H9 (cell line): ENCODE results near the gene CCNF. TPM values are rescaled to one million over a fixed set of nuclear protein-coding genes. Genes with fewer than 3 reads are reported as not detected.

Source experiments
- DNase-seq: peaks from one replicate; pipeline ENCODE4 v3.0.0-alpha.2; 2017
- H2AFZ ChIP-seq: one replicate; pipeline ENCODE4 v1.6.1; 2013; ENCODE audit warnings: mild to moderate bottlenecking, low read length, control low read depth, moderate library complexity
- H2AK5ac ChIP-seq: 2 replicates; pipeline ENCODE4 v1.6.1; 2013; ENCODE audit warnings: low read length, control low read depth, mixed read lengths; ENCODE audit not compliant: insufficient read length
- H2BK120ac ChIP-seq: one replicate; pipeline ENCODE4 v1.6.1; 2013; ENCODE audit warnings: low read depth, mild to moderate bottlenecking, low read length, control low read depth, inconsistent platforms; ENCODE audit not compliant: poor library complexity, severe bottlenecking
- H2BK12ac ChIP-seq: 2 replicates; pipeline ENCODE4 v1.6.1; 2013; ENCODE audit warnings: low read length, control low read depth, mixed read lengths, low read depth; ENCODE audit not compliant: insufficient read length
- H2BK15ac ChIP-seq: 2 replicates; pipeline ENCODE4 v1.6.1; 2013; ENCODE audit warnings: low read depth, low read length, control low read depth
- H2BK20ac ChIP-seq: one replicate; pipeline ENCODE4 v1.6.1; 2013; ENCODE audit warnings: low read depth, mild to moderate bottlenecking, low read length, control low read depth, inconsistent platforms; ENCODE audit not compliant: poor library complexity, severe bottlenecking
- H2BK5ac ChIP-seq: 2 replicates; pipeline ENCODE4 v1.6.1; 2013; ENCODE audit warnings: low read length, control low read depth, mixed read lengths; ENCODE audit not compliant: insufficient read length
- H3K14ac ChIP-seq: 2 replicates; pipeline ENCODE4 v1.6.1; 2013; ENCODE audit warnings: low read length, control low read depth; ENCODE audit not compliant: insufficient read depth
- H3K18ac ChIP-seq: 2 replicates; pipeline ENCODE4 v1.6.1; 2013; ENCODE audit warnings: low read depth, mild to moderate bottlenecking, mixed read lengths, low read length, control low read depth; ENCODE audit not compliant: insufficient read length
- H3K23ac ChIP-seq: 2 replicates; pipeline ENCODE4 v1.6.1; 2013; ENCODE audit warnings: low read length, control low read depth, mixed read lengths, low read depth; ENCODE audit not compliant: insufficient read length
- H3K23me2 ChIP-seq: 2 replicates; pipeline ENCODE4 v1.6.1; 2013; ENCODE audit warnings: low read depth, mild to moderate bottlenecking, mixed read lengths, low read length, control low read depth; ENCODE audit not compliant: insufficient read length, poor library complexity, severe bottlenecking
- H3K27ac ChIP-seq: 2 replicates; pipeline ENCODE4 v1.5.1; 2013; ENCODE audit warnings: low read length, control low read depth, mixed read lengths, low read depth; ENCODE audit not compliant: insufficient read length
- H3K27me3 ChIP-seq: 2 replicates; pipeline ENCODE4 v1.6.1; 2013; ENCODE audit warnings: low read length, control low read depth, inconsistent platforms; ENCODE audit not compliant: insufficient read depth
- H3K4ac ChIP-seq: 2 replicates; pipeline ENCODE4 v1.6.1; 2013; ENCODE audit warnings: low read depth, mild to moderate bottlenecking, control low read depth, inconsistent platforms, low read length, moderate library complexity
- H3K4me1 ChIP-seq: 2 replicates; pipeline ENCODE4 v1.6.1; 2013; ENCODE audit warnings: low read length, control low read depth, inconsistent platforms; ENCODE audit not compliant: insufficient read depth
- H3K4me2 ChIP-seq: 2 replicates; pipeline ENCODE4 v1.6.1; 2013; ENCODE audit warnings: low read length, control low read depth, mixed read lengths; ENCODE audit not compliant: insufficient read length, insufficient read depth
- H3K56ac ChIP-seq: 2 replicates; pipeline ENCODE4 v1.6.1; 2013; ENCODE audit warnings: low read depth, mild to moderate bottlenecking, mixed read lengths, low read length, control low read depth; ENCODE audit not compliant: insufficient read length
- H3K79me1 ChIP-seq: 2 replicates; pipeline ENCODE4 v1.6.1; 2013; ENCODE audit warnings: low read depth, mild to moderate bottlenecking, moderate library complexity, low read length, control low read depth, inconsistent platforms; ENCODE audit not compliant: insufficient read depth, poor library complexity, severe bottlenecking
- H3K79me2 ChIP-seq: 2 replicates; pipeline ENCODE4 v1.6.1; 2013; ENCODE audit warnings: low read length, control low read depth, inconsistent platforms; ENCODE audit not compliant: insufficient read depth
- H3K9ac ChIP-seq: 2 replicates; pipeline ENCODE4 v1.6.1; 2013; ENCODE audit warnings: low read length, control low read depth, mixed read lengths; ENCODE audit not compliant: insufficient read length; ENCODE audit errors: extremely low read depth
- H3K9me3 ChIP-seq: one replicate; pipeline ENCODE4 v1.6.1; 2013; ENCODE audit warnings: low read depth, low read length, inconsistent platforms; ENCODE audit not compliant: control insufficient read depth
- H3T11ph ChIP-seq: one replicate; pipeline ENCODE4 v1.6.1; 2013; ENCODE audit warnings: mild to moderate bottlenecking, low read length, control low read depth, inconsistent platforms
- H4K20me1 ChIP-seq: one replicate; pipeline ENCODE4 v1.6.1; 2013; ENCODE audit not compliant: control insufficient read depth, insufficient read length, insufficient read depth
- H4K5ac ChIP-seq: 2 replicates; pipeline ENCODE4 v1.6.1; 2013; ENCODE audit warnings: low read depth, mild to moderate bottlenecking, mixed read lengths, low read length, control low read depth; ENCODE audit not compliant: insufficient read length
- H4K8ac ChIP-seq: replicated peaks from 2 replicates; pipeline ENCODE4 v1.6.1; 2013; ENCODE audit warnings: low read length, control low read depth, mixed read lengths, low read depth; ENCODE audit not compliant: insufficient read length
- H4K91ac ChIP-seq: 2 replicates; pipeline ENCODE4 v1.6.1; 2013; ENCODE audit warnings: low read depth, mild to moderate bottlenecking, moderate library complexity, mixed read lengths, low read length, control low read depth; ENCODE audit not compliant: insufficient read length
- H3K27ac Mint-ChIP-seq, 3 experiments: 2 replicates in 2 of 3; 3 replicates in 1 of 3; pipeline ENCODE4 v1.8.0; 2020 to 2021; ENCODE audit warnings: mixed read lengths in 3 of 3, mild to moderate bottlenecking in 1 of 3, moderate library complexity in 1 of 3
- H3K27me3 Mint-ChIP-seq: 2 replicates; pipeline ENCODE4 v1.8.0; 2021; ENCODE audit warnings: low read depth, mild to moderate bottlenecking, moderate library complexity, mixed read lengths
- H3K36me3 Mint-ChIP-seq, 3 experiments: 2 replicates in 2 of 3; 3 replicates in 1 of 3; pipeline ENCODE4 v1.8.0; 2020 to 2021; ENCODE audit warnings: low read depth in 3 of 3, mixed read lengths in 3 of 3; ENCODE audit not compliant: insufficient read depth in 1 of 3
- H3K4me1 Mint-ChIP-seq, 2 experiments: 2 replicates each; pipeline ENCODE4 v1.8.0; 2020; ENCODE audit warnings: mixed read lengths in 2 of 2
- H3K4me3 Mint-ChIP-seq, 2 experiments: 2 replicates in 1 of 2; 3 replicates in 1 of 2; pipeline ENCODE4 v1.8.0; 2020 to 2021; ENCODE audit warnings: mild to moderate bottlenecking in 2 of 2, mixed read lengths in 2 of 2, moderate library complexity in 1 of 2
- H3K9me3 Mint-ChIP-seq, 2 experiments: 2 replicates in 1 of 2; 3 replicates in 1 of 2; pipeline ENCODE4 v1.8.0; 2020; ENCODE audit warnings: mild to moderate bottlenecking in 2 of 2, mixed read lengths in 2 of 2, moderate library complexity in 1 of 2
- CTCF ChIP-seq: fragments of 200-600 bp; sonication (generic); conservative IDR thresholded peaks from 3 replicates; pipeline ENCODE4 v1.8.0; 2021; ENCODE audit warnings: antibody characterized with exemption, mild to moderate bottlenecking
- WGBS: extraction: QIAGEN DNeasy Blood & Tissue Kit; methylation state at CpG from one replicate; pipeline ENCODE4 v1.1.7; 2013; ENCODE audit warnings: missing lambda C conversion rate, low lambda C conversion rate, mixed read lengths; ENCODE audit not compliant: insufficient read length; ENCODE audit errors: extremely low coverage; 5-methylcytosine and 5-hydroxymethylcytosine counted together
- total RNA-seq: library from RNA; stranded (reverse); gene quantifications from 2 replicates; pipeline ENCODE4 v1.2.1, GENCODE V29; 2021

Gene CCNF
- total RNA-seq, 1 experiment from 2014 or later, result 61.6 TPM

- Histone ChIP-seq H4K91ac (no peak overlapping the region), H3K79me2 (no peaks in the 10 kb centered on the region), H2BK15ac (no peak overlapping the region), H2AK5ac (no peak overlapping the region), H4K20me1 (no peaks in the 10 kb centered on the region), H3K79me1 (peaks cover 5% of the 10 kb centered on the region), H3K23ac (no peak overlapping the region), H2BK20ac (no peak overlapping the region), H3K14ac (no peak overlapping the region), H2BK5ac (no peak overlapping the region), H4K5ac (no peak overlapping the region), H4K8ac (no peak overlapping the region), H3K56ac (no peak overlapping the region), H2BK12ac (no peak overlapping the region), H3K23me2 (peaks cover 5% of the 10 kb centered on the region), H3K9me3 (no peaks in the 10 kb centered on the region), H3K27me3 (peaks cover 5% of the 10 kb centered on the region; the same call in 1 of the 2 replicates), H3K18ac (no peak overlapping the region), H2AFZ (no peak overlapping the region), H3K4me1 (no peaks in the 10 kb centered on the region), H3K9ac (no peak overlapping the region), H2BK120ac (no peak overlapping the region), H3K4ac (no peak overlapping the region), H3K27ac (no peak overlapping the region), H3T11ph (no peak overlapping the region), H3K4me2 (no peak overlapping the region)
- peak overlapping the region in 1 of 2 experiments; percentile 29; a peak in 1 of 5 replicates for H3K4me3 Mint-ChIP-seq
- peaks cover 15 to 25% of the 10 kb centered on the region in 2 experiments for H3K4me1 Mint-ChIP-seq
- no CpG with 5 or more reads among the region's 12 CpGs for WGBS
- TF ChIP-seq CTCF, result peak; percentile 66
- peak; percentile 66 for DNase-seq
- no peaks in the 10 kb centered on the region for H3K9me3 Mint-ChIP-seq
- peaks cover 4 to 28% (median 12%) of the 10 kb centered on the region in 3 experiments; a peak in 5 of 7 replicates for H3K36me3 Mint-ChIP-seq
- H3K27ac Mint-ChIP-seq, result peak overlapping the region in 1 of 3 experiments; percentile 78; a peak in 1 of 7 replicates
- peaks cover 17% of the 10 kb centered on the region for H3K27me3 Mint-ChIP-seq
These were observed 36.6 kb downstream of the CCNF start for GRCh38 chr16:2465653-2466415.
